HCT116 (cell line): ENCODE data around the gene NFIX. TPM values are rescaled to one million over a fixed set of nuclear protein-coding genes. Genes with fewer than 3 reads are reported as not detected.

Experiments
- ATAC-seq: fragments of 200-7000 bp; cut with Tn5 transposase; 2 replicates; pipeline ENCODE4 v1.9.1; 2020; ENCODE audit warnings: mild to moderate bottlenecking, moderate library complexity
- BruUV-seq: library from RNA; stranded (reverse); fragments of 400-500 nt; replicated peaks from 2 replicates; lab custom pipeline; 2021; lab: Mats Ljungman, UMichigan
- CTCF ChIA-PET: fragments of 300-600 bp; sonication (Branson Sonifier 250); formaldehyde crosslinking; loops from one replicate; lab custom pipeline; 2021; ENCODE audit warnings: antibody characterized with exemption; lab: Charles Lee
- POLR2A ChIA-PET: fragments of 300-600, 350-600 bp; sonication (Branson Sonifier 250); formaldehyde crosslinking; loops from one replicate; lab custom pipeline; 2021; ENCODE audit warnings: antibody characterized with exemption; lab: Charles Lee
- RAD21 ChIA-PET, 2 experiments: fragments of 300-600 bp; sonication (Branson Sonifier 250); formaldehyde crosslinking; loops; one replicate each; lab custom pipeline; 2023; ENCODE audit warnings: low total read pairs in 2 of 2; ENCODE audit not compliant: uncharacterized antibody in 2 of 2, unreplicated experiment in 2 of 2, low non-redundant PET in 1 of 2; lab: Charles Lee
- DNase-seq: peaks from one replicate; pipeline ENCODE4 v3.0.0-alpha.2; 2010; ENCODE audit warnings: low read depth, low spot score
- H2AFZ ChIP-seq: fragments of 200-600 bp; shearing (Covaris generic), sonication (generic); 2 replicates; pipeline ENCODE4 v1.6.1; 2017; ENCODE audit warnings: low read depth, mixed run types, mixed read lengths, antibody characterized with exemption, low read length; ENCODE audit not compliant: poor library complexity, severe bottlenecking
- H3K27ac ChIP-seq: 2 replicates; pipeline ENCODE4 v1.5.1; 2012; ENCODE audit warnings: low read depth, low read length
- H3K27me3 ChIP-seq: fragments of 200-600 bp; sonication (generic); 2 replicates; pipeline ENCODE4 v1.6.1; 2016; ENCODE audit warnings: mixed run types, low read length, mixed read lengths; ENCODE audit not compliant: insufficient read depth
- H3K36me3 ChIP-seq, 2 experiments: fragments of 200-500 bp in 1 of 2; fragments of 200-600 bp in 1 of 2; sonication (Bioruptor generic) in 1 of 2; sonication (generic) in 1 of 2; 2 replicates each; pipeline versions ENCODE4 v1.5.1 to v1.6.1; 2014 to 2016; ENCODE audit warnings: low read length in 2 of 2, inconsistent platforms in 1 of 2, mixed read lengths in 1 of 2, mixed run types in 1 of 2; ENCODE audit not compliant: insufficient read depth in 2 of 2, control insufficient read depth in 1 of 2
- H3K4me1 ChIP-seq, 2 experiments: fragments of 200-600 bp in 1 of 2; sonication (generic) in 1 of 2; 2 replicates each; pipeline versions ENCODE4 v1.5.1 to v1.6.1; 2012 to 2017; ENCODE audit warnings: low read length in 2 of 2, inconsistent platforms in 1 of 2, mild to moderate bottlenecking in 1 of 2, mixed read lengths in 1 of 2, mixed run types in 1 of 2, moderate library complexity in 1 of 2; ENCODE audit not compliant: insufficient read depth in 2 of 2, control insufficient read depth in 1 of 2
- H3K4me2 ChIP-seq: fragments of 200-600 bp; sonication (generic); 2 replicates; pipeline ENCODE4 v1.6.1; 2017; ENCODE audit warnings: mixed run types, low read length, mixed read lengths
- H3K4me3 ChIP-seq, 2 experiments: fragments of 200-600 bp in 1 of 2; sonication (generic) in 1 of 2; replicated peaks in 1 of 2; 2 replicates each; pipeline ENCODE4 v1.5.1; 2011 to 2016; ENCODE audit warnings: low read length in 2 of 2, control low read depth in 1 of 2, low read depth in 1 of 2, mild to moderate bottlenecking in 1 of 2, mixed read lengths in 1 of 2, mixed run types in 1 of 2
- H3K79me2 ChIP-seq: fragments of 200-600 bp; sonication (generic); 2 replicates; pipeline ENCODE4 v1.6.1; 2017; ENCODE audit warnings: mild to moderate bottlenecking, mixed run types, low read length, moderate library complexity, mixed read lengths; ENCODE audit not compliant: insufficient read depth
- H3K9ac ChIP-seq: fragments of 200-600 bp; sonication (generic); 2 replicates; pipeline ENCODE4 v1.6.1; 2016; ENCODE audit warnings: low read length, mixed read lengths
- H3K9me2 ChIP-seq: fragments of 200-600 bp; sonication (generic), shearing (Covaris generic); 2 replicates; pipeline ENCODE4 v1.6.1; 2017; ENCODE audit warnings: mixed run types, mild to moderate bottlenecking, moderate library complexity; ENCODE audit not compliant: insufficient read depth
- H3K9me3 ChIP-seq, 2 experiments: fragments of 200-500 bp in 1 of 2; fragments of 200-600 bp in 1 of 2; sonication (Bioruptor generic) in 1 of 2; sonication (generic) in 1 of 2; 2 replicates each; pipeline ENCODE4 v1.6.1; 2014 to 2017; ENCODE audit warnings: low read length in 2 of 2, mixed read lengths in 2 of 2, inconsistent platforms in 1 of 2, low read depth in 1 of 2, mild to moderate bottlenecking in 1 of 2, mixed run types in 1 of 2, moderate library complexity in 1 of 2; ENCODE audit not compliant: control insufficient read depth in 1 of 2, insufficient read depth in 1 of 2
- H4K20me1 ChIP-seq: fragments of 200-600 bp; sonication (generic), shearing (Covaris generic); 2 replicates; pipeline ENCODE4 v1.6.1; 2017; ENCODE audit warnings: mixed run types, mild to moderate bottlenecking, moderate library complexity; ENCODE audit not compliant: insufficient read depth
- CBX3 ChIP-seq: IDR thresholded peaks from 2 replicates; pipeline ENCODE4 v1.6.1; 2012; ENCODE audit warnings: low read depth
- SRF ChIP-seq: IDR thresholded peaks from 2 replicates; pipeline ENCODE4 v1.6.1; 2012; ENCODE audit warnings: low read depth
- TCF7L2 ChIP-seq: IDR thresholded peaks from 2 replicates; pipeline ENCODE4 v1.7.0; 2011; ENCODE audit warnings: borderline replicate concordance, inconsistent platforms; ENCODE audit not compliant: insufficient read depth, insufficient read length; ENCODE audit errors: extremely low read depth
- intact Hi-C: fragments of 100-400 bp; cut with micrococcal nuclease; formaldehyde crosslinking; loops from 2 replicates; pipeline ENCODE4 v1.10.0; 2022
- total RNA-seq: library from RNA; stranded (reverse); gene quantifications from one replicate; pipeline ENCODE4 v1.2.1, GENCODE V29; 2021; ENCODE audit not compliant: unreplicated experiment
- TF ChIP-seq, protein P1 (sequence below), 3 experiments: fragments of 200-600 bp in 1 of 3; sonication (generic) in 1 of 3; IDR thresholded peaks in 2 of 3; conservative IDR thresholded peaks in 1 of 3; 2 replicates each; pipeline ENCODE4 v1.5.1; 2012 to 2017; ENCODE audit warnings: low read depth in 2 of 3, low read length in 2 of 3, antibody characterized with exemption in 1 of 3, borderline replicate concordance in 1 of 3, control low read depth in 1 of 3, mild to moderate bottlenecking in 1 of 3, mixed read lengths in 1 of 3, mixed run types in 1 of 3, moderate library complexity in 1 of 3; ENCODE audit not compliant: insufficient read depth in 1 of 3
- TF ChIP-seq, protein P2 (sequence below): IDR thresholded peaks from 2 replicates; pipeline ENCODE4 v1.6.1; 2012

NFIX gene
- total RNA-seq, 1 experiment from 2014 or later = 34.8 TPM

DNA sequence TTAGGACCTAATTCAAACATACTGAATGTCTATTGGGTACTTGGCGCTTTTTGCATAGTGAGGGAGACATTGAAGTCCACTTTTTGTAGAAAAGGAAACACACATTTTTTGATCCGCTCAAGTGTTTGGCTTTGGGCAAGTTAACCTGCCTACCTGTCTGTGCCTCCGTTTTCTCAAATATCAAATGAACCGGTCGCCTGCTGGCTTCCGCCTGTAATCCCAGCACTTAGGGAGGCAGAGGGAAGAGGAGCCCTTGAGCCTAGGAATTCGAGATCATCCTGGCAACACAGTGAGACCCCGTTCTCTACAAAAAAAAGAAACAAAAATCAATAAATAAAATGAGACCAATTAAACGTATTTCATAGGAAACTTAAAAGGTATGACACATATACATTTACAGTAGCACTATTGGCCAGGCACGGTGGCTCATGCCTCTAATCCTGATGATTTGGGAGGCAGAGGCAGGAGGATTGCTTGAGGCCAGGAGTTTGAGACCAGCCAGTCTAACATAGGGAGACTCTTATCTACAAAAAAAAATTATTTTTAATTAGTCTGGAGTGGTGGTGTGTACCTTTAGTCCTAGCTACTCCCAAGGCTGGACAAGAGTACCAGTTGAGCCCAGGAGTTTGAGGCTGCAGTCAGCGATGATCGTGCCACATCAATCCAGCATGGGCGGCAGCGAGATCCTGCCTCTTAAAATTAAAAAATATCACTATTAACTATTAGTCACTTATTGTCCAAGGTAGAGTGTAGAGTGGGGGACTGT lies 48.4 kb upstream of the NFIX start:
- Histone ChIP-seq H3K79me2 (peaks cover 62% of the 10 kb centered on the region), H3K27me3 (no peaks in the 10 kb centered on the region), H4K20me1 (no peaks in the 10 kb centered on the region), H3K4me2 (peak overlapping the region; percentile 91), H3K9me3 (no peaks in the 10 kb centered on the region)
- intact Hi-C loops = no loop called here
- no peak for ATAC-seq
- BruUV-seq = TSS peak; percentile 57
- CTCF ChIA-PET = interaction anchor here (0.6 to 2.0 kb wide), 2 partner anchors 18 to 1451 kb away, joined by 3 to 6 read pairs; no protein-coding TSS in a partner anchor
- TF ChIP-seq, protein P1, sequence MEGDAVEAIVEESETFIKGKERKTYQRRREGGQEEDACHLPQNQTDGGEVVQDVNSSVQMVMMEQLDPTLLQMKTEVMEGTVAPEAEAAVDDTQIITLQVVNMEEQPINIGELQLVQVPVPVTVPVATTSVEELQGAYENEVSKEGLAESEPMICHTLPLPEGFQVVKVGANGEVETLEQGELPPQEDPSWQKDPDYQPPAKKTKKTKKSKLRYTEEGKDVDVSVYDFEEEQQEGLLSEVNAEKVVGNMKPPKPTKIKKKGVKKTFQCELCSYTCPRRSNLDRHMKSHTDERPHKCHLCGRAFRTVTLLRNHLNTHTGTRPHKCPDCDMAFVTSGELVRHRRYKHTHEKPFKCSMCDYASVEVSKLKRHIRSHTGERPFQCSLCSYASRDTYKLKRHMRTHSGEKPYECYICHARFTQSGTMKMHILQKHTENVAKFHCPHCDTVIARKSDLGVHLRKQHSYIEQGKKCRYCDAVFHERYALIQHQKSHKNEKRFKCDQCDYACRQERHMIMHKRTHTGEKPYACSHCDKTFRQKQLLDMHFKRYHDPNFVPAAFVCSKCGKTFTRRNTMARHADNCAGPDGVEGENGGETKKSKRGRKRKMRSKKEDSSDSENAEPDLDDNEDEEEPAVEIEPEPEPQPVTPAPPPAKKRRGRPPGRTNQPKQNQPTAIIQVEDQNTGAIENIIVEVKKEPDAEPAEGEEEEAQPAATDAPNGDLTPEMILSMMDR (IDR thresholded peaks at IDR 0.05 in 2 of 3, conservative IDR thresholded peaks at IDR 0.05 in 1 of 3; ENCODE audit: borderline replicate concordance in 1 of 3, insufficient read depth in 1 of 3, low read depth in 2 of 3, low read length in 2 of 3) = no peak
- TF ChIP-seq SRF (no peak), TCF7L2 (no peak), CBX3 (no peak)
- TF ChIP-seq, protein P2, sequence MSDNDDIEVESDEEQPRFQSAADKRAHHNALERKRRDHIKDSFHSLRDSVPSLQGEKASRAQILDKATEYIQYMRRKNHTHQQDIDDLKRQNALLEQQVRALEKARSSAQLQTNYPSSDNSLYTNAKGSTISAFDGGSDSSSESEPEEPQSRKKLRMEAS = no peak
- TF ChIP-seq, all 23 proteins: peak for 0
- POLR2A ChIA-PET = interaction anchor here (1.0 to 1.2 kb wide), 2 partner anchors 9 kb away, joined by 4 to 8 read pairs; no protein-coding TSS in a partner anchor
- Histone ChIP-seq H3K9ac (peak overlapping the region; percentile 93), H3K27ac (peak overlapping the region; percentile 76), H3K4me3 (peak overlapping the region; percentile 80 to 98), H3K9me2 (no peaks in the 10 kb centered on the region), H2AFZ (no peak overlapping the region), H3K4me1 (peaks cover 3 to 21% of the 10 kb centered on the region in 2 experiments; a peak in 3 of 4 replicates), H3K36me3 (peaks cover 38 to 44% of the 10 kb centered on the region in 2 experiments)
- no peak for DNase-seq
- RAD21 ChIA-PET = no interaction called here
